Measurements from ENCODE around the gene GLYATL1B. TPM values are rescaled to one million over a fixed set of nuclear protein-coding genes. Genes with fewer than 3 reads are reported as not detected.

GLYATL1B gene
- total RNA-seq, 1 donor from 2014 or later = not detected

DNA sequence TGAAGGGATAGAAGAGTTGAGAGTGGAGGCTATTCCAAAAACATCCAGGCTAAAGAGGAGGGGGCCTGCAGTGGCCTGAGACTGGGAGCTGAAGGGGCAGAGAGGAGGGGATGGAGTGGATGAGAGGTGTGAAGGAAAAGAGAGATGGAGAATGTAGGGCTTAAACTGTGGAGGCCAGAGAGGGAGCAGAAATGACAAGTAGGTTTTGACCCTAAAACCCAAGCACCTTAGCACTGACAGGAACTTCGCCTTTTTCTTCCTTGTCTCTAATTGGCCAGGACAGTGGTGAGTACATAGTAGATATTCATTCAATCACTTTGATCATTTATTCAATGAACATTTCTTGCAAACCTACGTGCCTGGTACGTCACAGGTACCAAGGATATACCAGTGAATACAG lies 28.2 kb downstream of the GLYATL1B start:
- Histone ChIP-seq H3K9ac (no peak overlapping the region), H3K4me2 (no peak overlapping the region), H3K79me2 (ENCODE audit: low read depth) (no peaks in the 10 kb centered on the region), H3K4me3 (no peak overlapping the region), H4K20me1 (ENCODE audit: low read depth) (no peaks in the 10 kb centered on the region), H2AFZ (replicated peaks) (no peak overlapping the region), H3F3A (ENCODE audit: low read depth) (no peaks in the 10 kb centered on the region), H3K27ac (no peak overlapping the region), H3K4me1 (no peaks in the 10 kb centered on the region), H3K36me3 (peaks cover 17% of the 10 kb centered on the region), H3K27me3 (no peaks in the 10 kb centered on the region), H3K9me3 (ENCODE audit: low read depth) (no peaks in the 10 kb centered on the region)
- peaks cover 30% of the 10 kb centered on the region for H3K9me3 Mint-ChIP-seq
- H3K4me1 Mint-ChIP-seq = no peaks in the 10 kb centered on the region
- TF ChIP-seq EZH2phosphoT487 (IDR thresholded peaks at IDR 0.05) = no peak
- TF ChIP-seq, protein P1, sequence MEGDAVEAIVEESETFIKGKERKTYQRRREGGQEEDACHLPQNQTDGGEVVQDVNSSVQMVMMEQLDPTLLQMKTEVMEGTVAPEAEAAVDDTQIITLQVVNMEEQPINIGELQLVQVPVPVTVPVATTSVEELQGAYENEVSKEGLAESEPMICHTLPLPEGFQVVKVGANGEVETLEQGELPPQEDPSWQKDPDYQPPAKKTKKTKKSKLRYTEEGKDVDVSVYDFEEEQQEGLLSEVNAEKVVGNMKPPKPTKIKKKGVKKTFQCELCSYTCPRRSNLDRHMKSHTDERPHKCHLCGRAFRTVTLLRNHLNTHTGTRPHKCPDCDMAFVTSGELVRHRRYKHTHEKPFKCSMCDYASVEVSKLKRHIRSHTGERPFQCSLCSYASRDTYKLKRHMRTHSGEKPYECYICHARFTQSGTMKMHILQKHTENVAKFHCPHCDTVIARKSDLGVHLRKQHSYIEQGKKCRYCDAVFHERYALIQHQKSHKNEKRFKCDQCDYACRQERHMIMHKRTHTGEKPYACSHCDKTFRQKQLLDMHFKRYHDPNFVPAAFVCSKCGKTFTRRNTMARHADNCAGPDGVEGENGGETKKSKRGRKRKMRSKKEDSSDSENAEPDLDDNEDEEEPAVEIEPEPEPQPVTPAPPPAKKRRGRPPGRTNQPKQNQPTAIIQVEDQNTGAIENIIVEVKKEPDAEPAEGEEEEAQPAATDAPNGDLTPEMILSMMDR (IDR thresholded peaks at IDR 0.05) = no peak
- TF ChIP-seq EZH2 (IDR thresholded peaks at IDR 0.05) = no peak
- no peak for DNase-seq (ENCODE audit: low spot score)
- H3K27me3 Mint-ChIP-seq (ENCODE audit: insufficient read depth, low read depth) = peaks cover 3% of the 10 kb centered on the region
- H3K27ac Mint-ChIP-seq = no peak overlapping the region
- peaks cover 86% of the 10 kb centered on the region for H3K36me3 Mint-ChIP-seq
- no peak overlapping the region for H3K4me3 Mint-ChIP-seq

DNA sequence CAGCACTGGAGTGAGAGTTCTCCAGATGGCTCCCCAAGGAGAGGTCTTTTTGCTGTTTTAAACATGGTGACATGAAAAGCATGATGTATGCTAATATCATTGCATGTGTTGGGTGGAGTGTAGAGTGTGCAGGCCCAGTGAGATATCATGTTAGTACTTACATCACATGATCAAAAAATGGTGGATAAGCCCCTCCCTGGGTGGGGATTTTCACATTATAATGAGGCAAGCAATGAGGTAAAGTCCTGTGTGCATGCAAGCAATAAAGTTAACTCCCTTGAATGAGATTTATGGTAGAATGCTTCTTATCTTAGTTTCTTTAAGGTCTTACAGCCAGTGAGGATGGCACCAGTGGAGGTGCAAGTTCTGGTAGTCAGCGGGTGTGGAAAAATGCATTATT lies 29.4 kb downstream of the GLYATL1B start:
- no peak overlapping the region for H3K4me3 ChIP-seq
- H3K4me2 ChIP-seq = no peak overlapping the region
- no peak overlapping the region for H3K9ac ChIP-seq
- peaks cover 17% of the 10 kb centered on the region for H3K36me3 ChIP-seq
- no peak overlapping the region for H2AFZ ChIP-seq (replicated peaks)
- no peaks in the 10 kb centered on the region for H3K79me2 ChIP-seq (ENCODE audit: low read depth)
- no peaks in the 10 kb centered on the region for H3K4me1 Mint-ChIP-seq
- TF ChIP-seq EZH2 (IDR thresholded peaks at IDR 0.05) (no peak), EZH2phosphoT487 (IDR thresholded peaks at IDR 0.05) (no peak)
- TF ChIP-seq, protein P1 (IDR thresholded peaks at IDR 0.05) = no peak
- no peaks in the 10 kb centered on the region for H3K4me1 ChIP-seq
- H4K20me1 ChIP-seq (ENCODE audit: low read depth) = no peaks in the 10 kb centered on the region
- H3K9me3 Mint-ChIP-seq = peaks cover 36% of the 10 kb centered on the region
- no peak overlapping the region for H3K4me3 Mint-ChIP-seq
- no peaks in the 10 kb centered on the region for H3K27me3 ChIP-seq
- DNase-seq (ENCODE audit: low spot score) = no peak
- no peaks in the 10 kb centered on the region for H3K9me3 ChIP-seq (ENCODE audit: low read depth)
- H3F3A ChIP-seq (ENCODE audit: low read depth) = no peaks in the 10 kb centered on the region
- H3K27ac Mint-ChIP-seq = no peak overlapping the region
- peaks cover 84% of the 10 kb centered on the region for H3K36me3 Mint-ChIP-seq
- H3K27ac ChIP-seq = no peak overlapping the region
- peaks cover 3% of the 10 kb centered on the region for H3K27me3 Mint-ChIP-seq (ENCODE audit: insufficient read depth, low read depth)

DNA sequence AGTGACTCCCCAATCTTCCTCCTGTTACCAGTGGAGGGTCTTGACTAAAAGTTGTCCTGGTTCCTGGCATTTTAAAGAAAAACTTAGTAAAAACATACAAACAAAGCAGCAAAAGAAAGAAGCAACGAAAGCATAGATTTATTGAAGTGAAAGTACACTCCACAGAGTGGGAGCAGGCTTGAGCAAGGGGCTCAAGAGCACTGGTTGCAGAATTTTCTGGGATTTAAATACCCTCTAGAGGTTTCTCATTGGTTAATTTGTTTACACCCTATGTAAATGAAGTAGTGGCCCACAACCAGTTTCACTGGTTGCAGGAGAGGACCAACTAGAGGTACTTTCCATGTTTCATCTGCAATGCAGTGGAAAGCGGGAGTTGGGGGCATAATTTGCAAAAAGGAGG lies 31.7 kb downstream of the GLYATL1B start:
- H3K9ac ChIP-seq = no peak overlapping the region
- H3K4me3 Mint-ChIP-seq = no peak overlapping the region
- peaks cover 3% of the 10 kb centered on the region for H3K27me3 Mint-ChIP-seq (ENCODE audit: insufficient read depth, low read depth)
- H3K4me1 Mint-ChIP-seq = no peaks in the 10 kb centered on the region
- no peak overlapping the region for H3K27ac Mint-ChIP-seq
- no peak overlapping the region for H3K27ac ChIP-seq
- H2AFZ ChIP-seq (replicated peaks) = no peak overlapping the region
- peaks cover 45% of the 10 kb centered on the region for H3K9me3 Mint-ChIP-seq
- H3K79me2 ChIP-seq (ENCODE audit: low read depth) = no peaks in the 10 kb centered on the region
- no peaks in the 10 kb centered on the region for H3K9me3 ChIP-seq (ENCODE audit: low read depth)
- no peak overlapping the region for H3K4me3 ChIP-seq
- TF ChIP-seq, protein P1 (IDR thresholded peaks at IDR 0.05) = no peak
- TF ChIP-seq EZH2 (IDR thresholded peaks at IDR 0.05) = no peak
- H3K4me1 ChIP-seq = no peaks in the 10 kb centered on the region
- DNase-seq (ENCODE audit: low spot score) = no peak
- no peaks in the 10 kb centered on the region for H3F3A ChIP-seq (ENCODE audit: low read depth)
- H3K36me3 ChIP-seq = peaks cover 12% of the 10 kb centered on the region
- H4K20me1 ChIP-seq (ENCODE audit: low read depth) = no peaks in the 10 kb centered on the region
- no peaks in the 10 kb centered on the region for H3K27me3 ChIP-seq
- peaks cover 83% of the 10 kb centered on the region for H3K36me3 Mint-ChIP-seq
- H3K4me2 ChIP-seq = no peak overlapping the region

Data from neural progenitor cell (in vitro differentiated cells).